Suppressor macrophage treated with lipopolysaccharide for 4 hours (primary cell): ENCODE measurements around the gene MSI2.

Experiments used
- DNase-seq: peaks from one replicate; pipeline ENCODE4 v3.0.0-alpha.2; 2020

The MSI2 gene

GRCh38 chr17:57706761-57707160 is 450.4 kb downstream of the MSI2 start:
- no peak for DNase-seq

- DNase-seq: no peak
These were observed 451.6 kb downstream of the MSI2 start for GRCh38 chr17:57707892-57708291.

- DNase-seq: no peak
These were observed 452.1 kb downstream of the MSI2 start for GRCh38 chr17:57708410-57708809.

GRCh38 chr17:57713140-57713539 is 456.8 kb downstream of the MSI2 start:
- no peak for DNase-seq

- DNase-seq: no peak
These were observed 458.4 kb downstream of the MSI2 start for GRCh38 chr17:57714665-57715180.

- DNase-seq: no peak
These were observed 459.7 kb downstream of the MSI2 start for GRCh38 chr17:57715981-57716380.

- no peak for DNase-seq
These were observed 462.6 kb downstream of the MSI2 start for GRCh38 chr17:57718878-57719277.

- DNase-seq: no peak
These were observed 464.2 kb downstream of the MSI2 start for GRCh38 chr17:57720386-57721035.

GRCh38 chr17:57721967-57722703 is 465.8 kb downstream of the MSI2 start:
- DNase-seq: no peak

- no peak for DNase-seq
These were observed 466.4 kb downstream of the MSI2 start for GRCh38 chr17:57722704-57723043.

GRCh38 chr17:57723427-57724025 is 467.2 kb downstream of the MSI2 start:
- no peak for DNase-seq

- peak; percentile 65 for DNase-seq
These were observed 467.9 kb downstream of the MSI2 start for GRCh38 chr17:57724026-57724728.

- no peak for DNase-seq
These were observed 468.4 kb downstream of the MSI2 start for GRCh38 chr17:57724729-57725125.

- no peak for DNase-seq
These were observed 470.0 kb downstream of the MSI2 start for GRCh38 chr17:57726213-57726790.

- DNase-seq: no peak
These were observed 470.5 kb downstream of the MSI2 start for GRCh38 chr17:57726838-57727237.

GRCh38 chr17:57727630-57728175 is 471.4 kb downstream of the MSI2 start:
- no peak for DNase-seq

GRCh38 chr17:57730026-57730701 is 473.8 kb downstream of the MSI2 start:
- no peak for DNase-seq

GRCh38 chr17:57732062-57732461 is 475.7 kb downstream of the MSI2 start:
- DNase-seq: no peak

GRCh38 chr17:57733085-57733484 is 476.8 kb downstream of the MSI2 start:
- DNase-seq: no peak
